H9 (cell line): ENCODE results near the gene SERPINC1. TPM values are rescaled to one million over a fixed set of nuclear protein-coding genes. Genes with fewer than 3 reads are reported as not detected.
A peak's percentile ranks its signal among the peaks of the same experiment; 100 is the strongest.

ENCODE experiments used
- DNase-seq: peaks from one replicate; pipeline ENCODE4 v3.0.0-alpha.2; 2017
- H2AFZ ChIP-seq: one replicate; pipeline ENCODE4 v1.6.1; 2013; ENCODE audit warnings: mild to moderate bottlenecking, low read length, control low read depth, moderate library complexity
- H2AK5ac ChIP-seq: 2 replicates; pipeline ENCODE4 v1.6.1; 2013; ENCODE audit warnings: low read length, control low read depth, mixed read lengths; ENCODE audit not compliant: insufficient read length
- H2BK120ac ChIP-seq: one replicate; pipeline ENCODE4 v1.6.1; 2013; ENCODE audit warnings: low read depth, mild to moderate bottlenecking, low read length, control low read depth, inconsistent platforms; ENCODE audit not compliant: poor library complexity, severe bottlenecking
- H2BK12ac ChIP-seq: 2 replicates; pipeline ENCODE4 v1.6.1; 2013; ENCODE audit warnings: low read length, control low read depth, mixed read lengths, low read depth; ENCODE audit not compliant: insufficient read length
- H2BK15ac ChIP-seq: 2 replicates; pipeline ENCODE4 v1.6.1; 2013; ENCODE audit warnings: low read depth, low read length, control low read depth
- H2BK20ac ChIP-seq: one replicate; pipeline ENCODE4 v1.6.1; 2013; ENCODE audit warnings: low read depth, mild to moderate bottlenecking, low read length, control low read depth, inconsistent platforms; ENCODE audit not compliant: poor library complexity, severe bottlenecking
- H2BK5ac ChIP-seq: 2 replicates; pipeline ENCODE4 v1.6.1; 2013; ENCODE audit warnings: low read length, control low read depth, mixed read lengths; ENCODE audit not compliant: insufficient read length
- H3K14ac ChIP-seq: 2 replicates; pipeline ENCODE4 v1.6.1; 2013; ENCODE audit warnings: low read length, control low read depth; ENCODE audit not compliant: insufficient read depth
- H3K18ac ChIP-seq: 2 replicates; pipeline ENCODE4 v1.6.1; 2013; ENCODE audit warnings: low read depth, mild to moderate bottlenecking, mixed read lengths, low read length, control low read depth; ENCODE audit not compliant: insufficient read length
- H3K23ac ChIP-seq: 2 replicates; pipeline ENCODE4 v1.6.1; 2013; ENCODE audit warnings: low read length, control low read depth, mixed read lengths, low read depth; ENCODE audit not compliant: insufficient read length
- H3K23me2 ChIP-seq: 2 replicates; pipeline ENCODE4 v1.6.1; 2013; ENCODE audit warnings: low read depth, mild to moderate bottlenecking, mixed read lengths, low read length, control low read depth; ENCODE audit not compliant: insufficient read length, poor library complexity, severe bottlenecking
- H3K27ac ChIP-seq: 2 replicates; pipeline ENCODE4 v1.5.1; 2013; ENCODE audit warnings: low read length, control low read depth, mixed read lengths, low read depth; ENCODE audit not compliant: insufficient read length
- H3K27me3 ChIP-seq: 2 replicates; pipeline ENCODE4 v1.6.1; 2013; ENCODE audit warnings: low read length, control low read depth, inconsistent platforms; ENCODE audit not compliant: insufficient read depth
- H3K4ac ChIP-seq: 2 replicates; pipeline ENCODE4 v1.6.1; 2013; ENCODE audit warnings: low read depth, mild to moderate bottlenecking, control low read depth, inconsistent platforms, low read length, moderate library complexity
- H3K4me1 ChIP-seq: 2 replicates; pipeline ENCODE4 v1.6.1; 2013; ENCODE audit warnings: low read length, control low read depth, inconsistent platforms; ENCODE audit not compliant: insufficient read depth
- H3K4me2 ChIP-seq: 2 replicates; pipeline ENCODE4 v1.6.1; 2013; ENCODE audit warnings: low read length, control low read depth, mixed read lengths; ENCODE audit not compliant: insufficient read length, insufficient read depth
- H3K56ac ChIP-seq: 2 replicates; pipeline ENCODE4 v1.6.1; 2013; ENCODE audit warnings: low read depth, mild to moderate bottlenecking, mixed read lengths, low read length, control low read depth; ENCODE audit not compliant: insufficient read length
- H3K79me1 ChIP-seq: 2 replicates; pipeline ENCODE4 v1.6.1; 2013; ENCODE audit warnings: low read depth, mild to moderate bottlenecking, moderate library complexity, low read length, control low read depth, inconsistent platforms; ENCODE audit not compliant: insufficient read depth, poor library complexity, severe bottlenecking
- H3K79me2 ChIP-seq: 2 replicates; pipeline ENCODE4 v1.6.1; 2013; ENCODE audit warnings: low read length, control low read depth, inconsistent platforms; ENCODE audit not compliant: insufficient read depth
- H3K9ac ChIP-seq: 2 replicates; pipeline ENCODE4 v1.6.1; 2013; ENCODE audit warnings: low read length, control low read depth, mixed read lengths; ENCODE audit not compliant: insufficient read length; ENCODE audit errors: extremely low read depth
- H3K9me3 ChIP-seq: one replicate; pipeline ENCODE4 v1.6.1; 2013; ENCODE audit warnings: low read depth, low read length, inconsistent platforms; ENCODE audit not compliant: control insufficient read depth
- H3T11ph ChIP-seq: one replicate; pipeline ENCODE4 v1.6.1; 2013; ENCODE audit warnings: mild to moderate bottlenecking, low read length, control low read depth, inconsistent platforms
- H4K20me1 ChIP-seq: one replicate; pipeline ENCODE4 v1.6.1; 2013; ENCODE audit not compliant: control insufficient read depth, insufficient read length, insufficient read depth
- H4K5ac ChIP-seq: 2 replicates; pipeline ENCODE4 v1.6.1; 2013; ENCODE audit warnings: low read depth, mild to moderate bottlenecking, mixed read lengths, low read length, control low read depth; ENCODE audit not compliant: insufficient read length
- H4K8ac ChIP-seq: replicated peaks from 2 replicates; pipeline ENCODE4 v1.6.1; 2013; ENCODE audit warnings: low read length, control low read depth, mixed read lengths, low read depth; ENCODE audit not compliant: insufficient read length
- H4K91ac ChIP-seq: 2 replicates; pipeline ENCODE4 v1.6.1; 2013; ENCODE audit warnings: low read depth, mild to moderate bottlenecking, moderate library complexity, mixed read lengths, low read length, control low read depth; ENCODE audit not compliant: insufficient read length
- H3K27ac Mint-ChIP-seq, 3 experiments: 2 replicates in 2 of 3; 3 replicates in 1 of 3; pipeline ENCODE4 v1.8.0; 2020 to 2021; ENCODE audit warnings: mixed read lengths in 3 of 3, mild to moderate bottlenecking in 1 of 3, moderate library complexity in 1 of 3
- H3K27me3 Mint-ChIP-seq: 2 replicates; pipeline ENCODE4 v1.8.0; 2021; ENCODE audit warnings: low read depth, mild to moderate bottlenecking, moderate library complexity, mixed read lengths
- H3K36me3 Mint-ChIP-seq, 3 experiments: 2 replicates in 2 of 3; 3 replicates in 1 of 3; pipeline ENCODE4 v1.8.0; 2020 to 2021; ENCODE audit warnings: low read depth in 3 of 3, mixed read lengths in 3 of 3; ENCODE audit not compliant: insufficient read depth in 1 of 3
- H3K4me1 Mint-ChIP-seq, 2 experiments: 2 replicates each; pipeline ENCODE4 v1.8.0; 2020; ENCODE audit warnings: mixed read lengths in 2 of 2
- H3K4me3 Mint-ChIP-seq, 2 experiments: 2 replicates in 1 of 2; 3 replicates in 1 of 2; pipeline ENCODE4 v1.8.0; 2020 to 2021; ENCODE audit warnings: mild to moderate bottlenecking in 2 of 2, mixed read lengths in 2 of 2, moderate library complexity in 1 of 2
- H3K9me3 Mint-ChIP-seq, 2 experiments: 2 replicates in 1 of 2; 3 replicates in 1 of 2; pipeline ENCODE4 v1.8.0; 2020; ENCODE audit warnings: mild to moderate bottlenecking in 2 of 2, mixed read lengths in 2 of 2, moderate library complexity in 1 of 2
- WGBS: extraction: QIAGEN DNeasy Blood & Tissue Kit; methylation state at CpG from one replicate; pipeline ENCODE4 v1.1.7; 2013; ENCODE audit warnings: missing lambda C conversion rate, low lambda C conversion rate, mixed read lengths; ENCODE audit not compliant: insufficient read length; ENCODE audit errors: extremely low coverage; 5-methylcytosine and 5-hydroxymethylcytosine counted together
- total RNA-seq: library from RNA; stranded (reverse); gene quantifications from 2 replicates; pipeline ENCODE4 v1.2.1, GENCODE V29; 2021
- TF ChIP-seq, protein P1 (sequence below): fragments of 200-600 bp; sonication (generic); conservative IDR thresholded peaks from 3 replicates; pipeline ENCODE4 v1.8.0; 2021; ENCODE audit warnings: antibody characterized with exemption, mild to moderate bottlenecking

The SERPINC1 gene
- total RNA-seq, 1 experiment from 2014 or later: not detected

DNA sequence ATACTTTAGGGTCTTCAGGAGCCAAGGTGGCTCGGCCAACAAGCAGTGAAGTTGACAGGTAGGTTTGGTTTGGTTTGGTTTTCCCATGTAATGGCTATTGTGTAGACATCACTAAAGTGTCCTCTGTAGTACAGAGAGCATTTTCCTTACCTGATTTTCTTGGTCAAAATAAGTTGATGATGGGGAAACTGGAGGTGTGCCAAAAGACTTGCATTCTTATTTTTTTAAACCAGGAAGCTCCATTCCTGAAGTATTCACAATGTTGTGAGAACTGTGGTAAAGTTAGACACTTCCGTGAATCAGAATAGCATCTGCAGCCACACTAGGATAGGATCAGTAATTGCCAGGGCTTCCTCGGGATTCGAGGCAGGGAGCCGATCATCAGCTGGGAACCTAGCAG lies 46.0 kb downstream of the SERPINC1 start:
- TF ChIP-seq, protein P1, sequence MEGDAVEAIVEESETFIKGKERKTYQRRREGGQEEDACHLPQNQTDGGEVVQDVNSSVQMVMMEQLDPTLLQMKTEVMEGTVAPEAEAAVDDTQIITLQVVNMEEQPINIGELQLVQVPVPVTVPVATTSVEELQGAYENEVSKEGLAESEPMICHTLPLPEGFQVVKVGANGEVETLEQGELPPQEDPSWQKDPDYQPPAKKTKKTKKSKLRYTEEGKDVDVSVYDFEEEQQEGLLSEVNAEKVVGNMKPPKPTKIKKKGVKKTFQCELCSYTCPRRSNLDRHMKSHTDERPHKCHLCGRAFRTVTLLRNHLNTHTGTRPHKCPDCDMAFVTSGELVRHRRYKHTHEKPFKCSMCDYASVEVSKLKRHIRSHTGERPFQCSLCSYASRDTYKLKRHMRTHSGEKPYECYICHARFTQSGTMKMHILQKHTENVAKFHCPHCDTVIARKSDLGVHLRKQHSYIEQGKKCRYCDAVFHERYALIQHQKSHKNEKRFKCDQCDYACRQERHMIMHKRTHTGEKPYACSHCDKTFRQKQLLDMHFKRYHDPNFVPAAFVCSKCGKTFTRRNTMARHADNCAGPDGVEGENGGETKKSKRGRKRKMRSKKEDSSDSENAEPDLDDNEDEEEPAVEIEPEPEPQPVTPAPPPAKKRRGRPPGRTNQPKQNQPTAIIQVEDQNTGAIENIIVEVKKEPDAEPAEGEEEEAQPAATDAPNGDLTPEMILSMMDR: no peak
- Mint-ChIP-seq H3K9me3 (peaks cover 0 to 9% of the 10 kb centered on the region in 2 experiments; a peak in 2 of 5 replicates), H3K4me1 (peaks cover 17 to 23% of the 10 kb centered on the region in 2 experiments), H3K27ac (peak overlapping the region in 1 of 3 experiments; percentile 26; a peak in 1 of 7 replicates), H3K27me3 (peaks cover 3% of the 10 kb centered on the region; the same call in 1 of the 2 replicates), H3K4me3 (no peak overlapping the region), H3K36me3 (peaks cover 30 to 60% (median 49%) of the 10 kb centered on the region in 3 experiments)
- peaks cover 14% of the 10 kb centered on the region; the same call in 1 of the 2 replicates for H3K79me2 ChIP-seq
- no peak overlapping the region for H2AFZ ChIP-seq
- WGBS: no CpG with 5 or more reads among the region's 5 CpGs
- no peak overlapping the region for H3K56ac ChIP-seq
- no peaks in the 10 kb centered on the region for H3K9me3 ChIP-seq
- H3K4me2 ChIP-seq: no peak overlapping the region
- no peak for DNase-seq
- H3K18ac ChIP-seq: no peak overlapping the region
- H4K91ac ChIP-seq: no peak overlapping the region
- H3K79me1 ChIP-seq: no peaks in the 10 kb centered on the region
- H3K27me3 ChIP-seq: no peaks in the 10 kb centered on the region
- H3K4ac ChIP-seq: no peak overlapping the region
- no peak overlapping the region for H3T11ph ChIP-seq
- H2BK5ac ChIP-seq: no peak overlapping the region
- no peak overlapping the region for H3K9ac ChIP-seq
- no peak overlapping the region for H3K14ac ChIP-seq
- peaks cover 10% of the 10 kb centered on the region for H3K23me2 ChIP-seq
- no peak overlapping the region for H3K23ac ChIP-seq
- H3K27ac ChIP-seq: no peak overlapping the region
- no peak overlapping the region for H2BK120ac ChIP-seq
- no peaks in the 10 kb centered on the region for H3K4me1 ChIP-seq
- no peak overlapping the region for H2BK20ac ChIP-seq
- H4K20me1 ChIP-seq: no peaks in the 10 kb centered on the region
- H4K5ac ChIP-seq: no peak overlapping the region
- no peak overlapping the region for H2BK12ac ChIP-seq
- no peak overlapping the region for H2BK15ac ChIP-seq
- no peak overlapping the region for H4K8ac ChIP-seq
- no peak overlapping the region for H2AK5ac ChIP-seq
